MM.1S (cell line): Measurements from ENCODE around the gene SLC39A1.

Source experiments
- DNase-seq: peaks from one replicate; pipeline ENCODE4 v3.0.0-alpha.2; 2015
- H2AFZ ChIP-seq: fragments of 300-600 bp; sonication (generic); 2 replicates; pipeline ENCODE4 v1.6.0; 2016; ENCODE audit warnings: antibody characterized with exemption, low read length
- H3F3A ChIP-seq: fragments of 300-600 bp; sonication (generic); 2 replicates; pipeline ENCODE4 v1.6.1; 2016; ENCODE audit warnings: mild to moderate bottlenecking, antibody characterized with exemption, low read length, moderate library complexity, mixed read lengths; ENCODE audit not compliant: insufficient read depth
- H3K27ac ChIP-seq: fragments of 300-600 bp; sonication (generic); 2 replicates; pipeline ENCODE4 v1.5.1; 2016; ENCODE audit warnings: mild to moderate bottlenecking, low read length
- H3K27me3 ChIP-seq: fragments of 300-600 bp; sonication (generic); replicated peaks from 2 replicates; pipeline ENCODE4 v1.6.0; 2016; ENCODE audit warnings: low read length; ENCODE audit not compliant: insufficient read depth
- H3K36me3 ChIP-seq: fragments of 300-600 bp; sonication (generic); replicated peaks from 2 replicates; pipeline ENCODE4 v1.6.1; 2016; ENCODE audit warnings: mild to moderate bottlenecking, low read length, mixed read lengths; ENCODE audit not compliant: insufficient read depth
- H3K4me1 ChIP-seq: fragments of 300-600 bp; sonication (generic); 2 replicates; pipeline ENCODE4 v1.6.1; 2016; ENCODE audit warnings: low read length, mixed read lengths
- H3K4me2 ChIP-seq: fragments of 300-600 bp; sonication (generic); 2 replicates; pipeline ENCODE4 v1.6.0; 2016; ENCODE audit warnings: low read depth, low read length
- H3K4me3 ChIP-seq: fragments of 300-600 bp; sonication (generic); 2 replicates; pipeline ENCODE4 v1.5.1; 2016; ENCODE audit warnings: low read length, mixed read lengths
- H3K79me2 ChIP-seq: fragments of 300-600 bp; sonication (generic); 2 replicates; pipeline ENCODE4 v1.6.1; 2016; ENCODE audit warnings: mixed run types, low read length, mixed read lengths
- H3K9ac ChIP-seq: fragments of 300-600 bp; sonication (generic); 2 replicates; pipeline ENCODE4 v1.6.1; 2016; ENCODE audit warnings: low read length, mixed read lengths
- H3K9me2 ChIP-seq: fragments of 300-600 bp; sonication (generic); replicated peaks from 2 replicates; pipeline ENCODE4 v1.6.1; 2016; ENCODE audit warnings: mild to moderate bottlenecking, low read length, mixed read lengths; ENCODE audit not compliant: insufficient read depth
- H3K9me3 ChIP-seq: fragments of 300-600 bp; sonication (generic); replicated peaks from 2 replicates; pipeline ENCODE4 v1.6.1; 2016; ENCODE audit warnings: mild to moderate bottlenecking, low read length, mixed read lengths; ENCODE audit not compliant: insufficient read depth
- H4K20me1 ChIP-seq: fragments of 300-600 bp; sonication (generic); 2 replicates; pipeline ENCODE4 v1.6.1; 2016; ENCODE audit warnings: mild to moderate bottlenecking, low read length, moderate library complexity, mixed read lengths; ENCODE audit not compliant: insufficient read depth
- CTCF ChIP-seq: fragments of 300-600 bp; sonication (generic); IDR thresholded peaks from 2 replicates; pipeline ENCODE4 v1.5.1; 2016; ENCODE audit warnings: antibody characterized with exemption, low read length, mixed read lengths
- EZH2 ChIP-seq: fragments of 300-600 bp; sonication (generic); optimal IDR thresholded peaks from 2 replicates; pipeline ENCODE3; 2017; ENCODE audit warnings: low read depth, mild to moderate bottlenecking, antibody characterized with exemption, low read length, mixed read lengths
- EZH2phosphoT487 ChIP-seq: fragments of 300-600 bp; sonication (generic); IDR thresholded peaks from 2 replicates; pipeline ENCODE4 v1.6.1; 2018; ENCODE audit warnings: antibody characterized with exemption, low read length

The SLC39A1 gene

DNA sequence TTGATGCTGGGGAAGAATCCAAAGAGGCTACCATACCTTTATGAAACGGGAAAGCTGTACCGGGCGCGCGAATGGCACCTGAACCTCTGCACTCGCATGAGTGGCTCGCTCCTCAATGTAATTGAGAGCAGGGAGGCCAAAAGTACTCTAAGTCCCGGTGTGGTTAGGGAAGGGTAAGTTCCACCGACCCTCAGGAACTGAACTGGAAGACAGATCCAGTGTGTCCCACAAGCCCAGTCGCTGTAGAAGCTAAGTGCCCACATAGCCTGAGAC is 41.6 kb downstream of the SLC39A1 start:
- Histone ChIP-seq H2AFZ (no peak overlapping the region), H3K9me3 (no peaks in the 10 kb centered on the region), H3K36me3 (no peaks in the 10 kb centered on the region), H4K20me1 (peaks cover 31% of the 10 kb centered on the region), H3K9me2 (no peaks in the 10 kb centered on the region), H3K27me3 (no peaks in the 10 kb centered on the region), H3K27ac (no peak overlapping the region), H3K9ac (peak overlapping the region; percentile 62), H3F3A (peaks cover 30% of the 10 kb centered on the region), H3K4me1 (peaks cover 24% of the 10 kb centered on the region), H3K4me2 (peak overlapping the region; percentile 71), H3K4me3 (peak overlapping the region; percentile 71), H3K79me2 (peaks cover 65% of the 10 kb centered on the region)
- peak; percentile 29 for DNase-seq
- no peak for TF ChIP-seq EZH2phosphoT487
- TF ChIP-seq EZH2: no peak
- TF ChIP-seq CTCF: no peak

DNA sequence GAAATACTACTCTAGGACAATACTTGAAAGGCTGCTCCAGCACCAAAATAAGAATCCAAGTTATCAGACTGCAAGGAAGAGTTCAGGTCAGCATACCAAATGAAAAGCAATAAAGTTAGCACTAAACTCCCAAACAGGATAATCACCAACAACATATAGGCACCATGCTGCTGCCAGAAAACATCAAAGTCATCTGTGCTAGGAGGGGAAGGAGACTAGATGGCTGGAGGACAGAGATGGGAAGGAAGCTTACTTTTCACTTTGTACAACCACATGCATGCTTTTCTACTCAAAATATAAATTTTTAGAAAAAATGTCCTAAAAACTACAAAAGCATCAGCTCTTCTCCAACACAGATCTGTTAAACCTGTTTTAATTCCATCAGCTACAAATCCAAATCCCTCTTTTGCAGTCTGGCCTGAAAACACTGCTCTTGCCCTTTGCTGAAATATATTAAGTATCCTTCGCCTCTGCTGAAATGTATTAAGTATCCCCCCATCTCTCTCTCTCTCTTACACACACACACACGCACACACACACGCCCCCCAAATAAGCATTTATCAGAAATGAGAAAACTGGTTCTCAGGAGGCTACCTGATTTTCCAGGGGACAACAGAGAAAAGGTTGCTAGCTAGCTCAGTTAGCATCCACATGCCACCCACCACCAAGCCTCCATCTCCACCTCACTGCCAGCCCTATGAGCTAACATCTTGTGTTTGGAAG is 42.1 kb downstream of the SLC39A1 start:
- peaks cover 70% of the 10 kb centered on the region for H3K79me2 ChIP-seq
- peak overlapping the region; percentile 71 for H3K4me2 ChIP-seq
- no peaks in the 10 kb centered on the region for H3K9me2 ChIP-seq
- H3K9ac ChIP-seq: peak overlapping the region; percentile 62; the same call in 1 of the 2 replicates
- no peaks in the 10 kb centered on the region for H3K27me3 ChIP-seq
- H3K36me3 ChIP-seq: no peaks in the 10 kb centered on the region
- H3K4me1 ChIP-seq: peaks cover 24% of the 10 kb centered on the region
- no peak overlapping the region for H3K27ac ChIP-seq
- no peak overlapping the region for H2AFZ ChIP-seq
- H3K4me3 ChIP-seq: peak overlapping the region; percentile 71
- DNase-seq: no peak
- TF ChIP-seq EZH2phosphoT487: no peak
- no peak for TF ChIP-seq CTCF
- TF ChIP-seq EZH2: no peak
- H3F3A ChIP-seq: peaks cover 28% of the 10 kb centered on the region
- peaks cover 31% of the 10 kb centered on the region for H4K20me1 ChIP-seq
- H3K9me3 ChIP-seq: no peaks in the 10 kb centered on the region

- Histone ChIP-seq H3K9me3 (no peaks in the 10 kb centered on the region), H3K79me2 (peaks cover 81% of the 10 kb centered on the region), H3K27me3 (no peaks in the 10 kb centered on the region), H3K4me3 (peak overlapping the region; percentile 71; the same call in 1 of the 2 replicates), H3K4me2 (peak overlapping the region; percentile 71), H3K9ac (peak overlapping the region; percentile 7; the same call in 1 of the 2 replicates), H2AFZ (no peak overlapping the region), H3K4me1 (peaks cover 24% of the 10 kb centered on the region), H4K20me1 (peaks cover 31% of the 10 kb centered on the region), H3K27ac (no peak overlapping the region), H3K9me2 (no peaks in the 10 kb centered on the region), H3K36me3 (no peaks in the 10 kb centered on the region), H3F3A (peaks cover 20% of the 10 kb centered on the region)
- DNase-seq: peak; percentile 30
- TF ChIP-seq CTCF (peak; percentile 48), EZH2 (no peak), EZH2phosphoT487 (no peak)
Measured at GRCh38 chr1:153919876-153920852, 43.2 kb downstream of the SLC39A1 start.
